GM21737 (cell line): ENCODE measurements around the gene ACE.

Experiments
- ATAC-seq: cut with Tn5 transposase; IDR thresholded peaks from one replicate; pipeline ENCODE4 v1.9.1; 2021; ENCODE audit warnings: mild to moderate bottlenecking, moderate library complexity; ENCODE audit not compliant: unreplicated experiment

Gene ACE

DNA sequence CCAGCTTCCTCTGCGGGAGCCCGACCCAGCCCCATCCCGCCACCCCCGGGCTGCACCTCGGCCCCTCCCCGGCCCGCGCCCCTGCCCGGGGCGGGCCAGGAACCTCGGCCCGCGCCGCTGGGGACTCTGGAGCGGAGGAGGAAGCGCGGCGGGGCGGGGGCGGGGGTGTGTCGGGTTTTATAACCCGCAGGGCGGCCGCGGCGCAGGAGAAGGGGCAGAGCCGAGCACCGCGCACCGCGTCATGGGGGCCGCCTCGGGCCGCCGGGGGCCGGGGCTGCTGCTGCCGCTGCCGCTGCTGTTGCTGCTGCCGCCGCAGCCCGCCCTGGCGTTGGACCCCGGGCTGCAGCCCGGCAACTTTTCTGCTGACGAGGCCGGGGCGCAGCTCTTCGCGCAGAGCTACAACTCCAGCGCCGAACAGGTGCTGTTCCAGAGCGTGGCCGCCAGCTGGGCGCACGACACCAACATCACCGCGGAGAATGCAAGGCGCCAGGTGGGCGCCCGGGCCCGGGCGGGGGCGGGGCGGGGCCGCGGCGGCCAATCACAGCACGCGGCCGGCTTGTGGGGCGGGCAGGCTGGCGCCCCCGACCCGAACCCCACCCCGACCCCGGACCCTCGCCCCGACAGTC is at the start of gene ACE:
Gene ACE (plus strand): TSS at position 208 of the 626 bp plus-strand sequence. CDS start 34 bp downstream, at position 242.
- no peak for ATAC-seq

GRCh38 chr17:63429766-63430165 is 47.1 kb upstream of the ACE start:
- no peak for ATAC-seq

DNA sequence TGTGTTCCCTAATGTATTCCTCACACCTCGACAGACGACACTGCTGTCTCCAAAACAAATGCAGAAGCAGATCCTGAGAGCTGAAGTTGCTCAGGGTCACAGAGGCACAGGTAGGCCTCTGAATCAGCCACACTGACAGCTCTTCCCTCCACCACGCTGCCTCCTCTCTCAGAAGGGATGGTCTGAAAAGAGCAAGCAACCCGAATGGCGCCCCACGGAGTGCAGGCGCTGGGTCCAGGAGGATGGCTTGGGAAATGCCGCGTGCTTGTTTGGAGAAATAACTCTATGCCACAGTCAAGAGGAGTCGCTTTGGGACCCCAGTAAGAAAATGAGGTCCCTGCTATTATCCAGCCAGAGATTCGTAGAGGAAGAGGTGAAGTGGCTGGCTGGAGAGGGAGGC is 46.6 kb upstream of the ACE start:
- no peak for ATAC-seq

DNA sequence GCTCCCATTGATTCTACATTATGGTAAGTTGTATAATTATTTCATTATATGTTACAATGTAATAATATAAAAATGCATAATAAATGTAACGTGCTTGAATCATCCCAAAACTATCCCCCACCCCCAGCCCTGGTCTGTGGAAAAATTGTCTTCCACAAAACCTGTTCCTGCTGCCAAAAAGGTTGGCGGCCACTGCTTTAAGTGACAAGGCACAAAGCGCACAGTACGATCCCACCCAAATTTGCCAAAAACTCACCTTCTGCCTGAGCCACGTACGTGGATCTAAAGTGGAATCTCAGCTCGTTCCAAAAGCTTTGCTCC is 45.3 kb upstream of the ACE start:
- no peak for ATAC-seq

DNA sequence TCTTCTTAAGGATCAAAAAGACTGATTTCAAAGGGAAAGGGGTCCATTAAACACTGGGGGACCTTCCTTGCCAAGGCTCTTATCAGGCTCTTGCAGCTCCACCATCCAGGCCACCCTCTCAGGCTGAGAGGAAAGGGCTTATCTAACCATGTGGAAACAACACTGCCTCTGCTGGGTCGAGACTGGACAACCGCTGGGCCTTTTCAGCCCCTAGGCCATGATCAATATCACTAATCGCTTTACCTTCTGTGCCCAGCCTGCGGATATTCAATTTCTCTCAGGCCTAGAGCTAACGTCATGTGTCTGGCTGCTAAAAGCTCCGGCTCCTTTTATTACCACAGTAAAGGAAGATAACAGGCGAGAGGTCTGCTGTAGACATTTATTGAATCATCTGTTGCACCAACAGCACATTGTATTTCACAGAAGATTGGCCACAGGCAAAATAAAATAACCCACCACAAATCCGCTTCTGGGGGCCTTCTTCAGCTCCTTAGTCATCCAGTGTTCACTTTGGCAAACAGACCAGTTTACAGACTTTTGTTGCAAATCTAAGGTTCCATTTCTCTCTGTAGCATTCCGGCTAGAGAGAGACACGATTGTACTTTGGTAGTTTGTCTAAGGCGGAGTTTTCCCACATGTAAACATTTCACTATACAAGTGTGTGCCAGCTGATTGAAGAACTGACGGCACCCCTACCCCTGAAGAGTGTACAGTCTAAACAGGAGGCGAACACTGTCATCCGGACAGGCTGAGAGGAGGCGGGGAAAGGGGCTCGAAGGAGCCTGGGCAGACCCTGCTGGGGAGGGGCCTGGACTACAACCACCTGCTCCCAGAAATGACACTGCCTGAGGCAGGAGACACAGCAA is 44.7 kb upstream of the ACE start:
- no peak for ATAC-seq

DNA sequence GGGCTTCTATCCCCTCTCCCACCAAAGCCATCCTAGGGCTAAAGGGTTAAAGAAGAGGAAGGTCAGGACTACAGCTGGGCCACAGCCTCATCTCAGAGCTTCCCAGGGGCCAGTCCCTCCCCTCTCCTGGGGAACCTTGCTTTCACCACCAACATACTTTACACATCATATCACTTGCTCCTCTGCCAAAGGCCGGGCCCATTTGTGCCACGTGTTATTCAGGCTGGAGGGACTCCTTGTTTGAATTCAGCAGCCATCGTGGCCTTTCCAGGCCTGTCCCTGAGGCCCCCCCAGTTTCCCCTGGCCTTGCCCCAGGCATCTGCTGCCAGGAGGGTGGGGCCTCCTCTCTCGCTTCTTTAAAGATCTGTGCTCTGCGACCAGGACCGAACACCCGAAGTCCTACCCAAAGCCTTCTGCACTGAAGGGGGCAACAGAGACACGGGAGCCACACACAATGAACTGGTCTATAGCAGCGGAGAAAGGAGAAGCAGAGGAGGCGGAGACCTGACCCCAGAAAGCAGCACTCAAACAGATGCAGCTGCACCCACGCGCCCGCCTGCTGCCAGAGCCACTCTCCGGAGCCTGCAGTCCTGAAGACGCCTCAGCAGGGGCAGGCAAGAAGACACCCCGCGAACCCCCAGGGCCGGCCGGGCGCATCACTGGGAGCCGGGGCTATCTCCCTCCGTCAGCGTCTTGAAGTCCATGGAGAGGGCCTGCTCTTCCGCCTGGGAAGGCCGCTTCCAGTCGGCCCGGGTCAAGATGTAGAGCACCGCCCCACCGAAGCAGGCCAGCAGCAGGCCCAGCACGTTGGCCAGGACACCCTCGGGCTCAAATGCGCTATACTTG is 42.9 kb upstream of the ACE start:
- no peak for ATAC-seq

GRCh38 chr17:63434951-63435571 is 41.8 kb upstream of the ACE start:
- no peak for ATAC-seq

DNA sequence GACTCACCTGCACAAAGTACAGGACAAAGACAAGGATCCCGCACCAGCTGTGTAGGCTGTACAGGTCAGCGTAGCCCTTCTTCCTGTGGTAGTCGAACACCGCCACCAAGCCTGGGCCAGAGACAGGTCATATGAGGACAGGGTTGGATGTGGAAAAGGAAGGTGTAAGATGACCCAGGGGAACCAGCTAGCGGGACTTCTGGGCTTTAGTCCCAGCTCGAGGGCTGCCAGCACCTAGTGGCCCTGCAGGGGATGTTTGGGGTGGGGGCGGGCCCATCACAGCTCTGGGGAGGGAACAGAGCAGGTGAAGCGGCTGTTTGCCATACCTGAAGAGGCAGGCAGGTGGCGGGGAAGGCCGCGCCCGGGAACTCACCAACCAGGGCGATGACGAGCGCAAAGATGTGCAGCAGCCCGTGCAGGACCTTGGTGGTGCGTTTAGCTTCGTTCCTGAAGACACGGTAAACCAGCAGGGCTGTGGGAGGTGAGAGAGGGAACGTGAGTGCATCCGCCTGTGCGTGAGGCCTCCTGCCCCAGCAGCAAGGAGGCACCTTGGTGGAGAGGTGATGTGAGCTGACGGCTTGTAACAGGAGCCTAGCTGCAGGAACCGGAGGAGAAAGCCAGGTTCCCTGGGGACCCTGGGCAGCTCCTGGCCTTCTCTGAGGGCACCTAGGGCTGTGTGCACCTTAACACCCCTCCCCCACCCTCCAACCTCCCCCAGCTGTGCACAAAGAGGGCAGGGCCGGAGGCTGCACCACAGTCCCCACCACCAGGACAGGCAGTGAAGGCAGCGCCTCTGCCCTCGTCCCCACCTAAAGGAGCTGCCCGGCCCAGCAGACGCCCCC is 41.0 kb upstream of the ACE start:
- no peak for ATAC-seq

- ATAC-seq, result no peak
These were observed 40.2 kb upstream of the ACE start for GRCh38 chr17:63436523-63437110.

DNA sequence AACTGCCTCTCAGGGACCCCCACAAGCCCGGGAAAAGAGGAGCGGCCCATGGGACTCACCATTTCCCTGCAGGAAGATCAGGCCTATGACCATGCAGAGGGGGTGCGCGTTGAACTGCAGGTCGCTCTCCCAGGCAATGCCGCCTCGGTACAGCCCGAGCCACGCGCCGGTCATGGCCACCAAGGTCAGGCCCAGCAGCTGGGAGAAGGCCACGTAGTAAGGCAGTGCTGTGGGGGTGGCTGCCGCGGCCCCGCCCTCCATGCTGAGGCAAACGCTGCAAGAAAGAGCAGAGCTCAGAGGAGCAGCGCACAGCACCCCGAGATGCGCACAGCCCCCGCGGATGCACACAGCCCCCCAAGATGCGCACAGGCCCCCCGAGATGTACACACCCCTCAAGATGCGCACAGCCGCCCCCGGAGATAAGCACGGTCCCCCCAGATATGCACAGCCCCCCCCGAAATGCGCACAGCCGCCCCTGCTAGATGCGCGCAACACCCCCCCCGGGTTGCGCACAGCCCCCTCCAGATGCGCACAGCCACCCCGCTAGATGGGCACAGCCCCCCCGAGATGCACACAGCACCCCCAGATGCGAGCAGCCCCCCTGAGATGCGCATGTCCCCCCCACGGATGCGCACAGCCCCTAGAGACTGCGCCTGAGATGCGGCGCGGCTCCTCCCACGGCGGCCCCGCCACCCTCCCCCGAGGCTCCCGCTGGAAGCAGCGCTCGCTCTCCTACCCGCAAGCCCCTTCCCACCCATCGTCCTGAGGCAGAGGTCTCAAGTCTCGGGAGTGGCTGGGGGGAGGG is 39.4 kb upstream of the ACE start:
- no peak for ATAC-seq

GRCh38 chr17:63438092-63439051 is 38.5 kb upstream of the ACE start:
- no peak for ATAC-seq

GRCh38 chr17:63439687-63440086 is 37.2 kb upstream of the ACE start:
- ATAC-seq, result no peak

DNA sequence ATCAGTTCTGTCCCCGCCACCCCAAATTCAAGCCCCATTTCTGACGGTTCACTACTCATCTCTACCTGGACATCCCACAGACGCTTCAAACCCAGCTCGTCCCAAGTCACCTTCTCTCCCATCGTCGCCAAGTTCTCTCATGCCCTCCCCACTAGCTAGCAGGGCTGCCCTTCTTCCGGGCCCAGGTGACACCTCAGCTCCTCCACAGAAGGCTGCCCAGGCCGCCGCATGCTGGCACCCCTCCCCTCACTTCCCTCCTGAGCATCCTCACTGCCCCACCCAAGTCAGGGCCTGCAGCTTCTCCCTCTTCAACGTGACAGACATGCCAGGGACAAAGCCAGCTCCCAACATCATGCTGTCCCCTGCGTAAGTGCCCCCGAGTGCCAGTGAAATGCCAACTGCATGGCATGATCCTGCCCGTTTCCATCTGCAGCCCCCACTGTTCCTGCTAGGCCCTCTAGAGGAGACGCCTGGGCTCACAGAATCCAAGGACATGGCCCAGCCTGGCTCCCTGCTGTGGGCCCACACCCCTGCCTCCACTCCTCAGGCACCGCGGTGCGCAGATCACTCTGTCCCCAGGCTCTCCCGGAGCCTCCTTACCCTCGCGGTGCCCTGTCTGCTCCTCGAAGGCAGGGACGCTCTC is 36.6 kb upstream of the ACE start:
- ATAC-seq, result no peak

- ATAC-seq, result no peak
These were observed 36.0 kb upstream of the ACE start for GRCh38 chr17:63440770-63441335.

GRCh38 chr17:63441654-63442053 is 35.2 kb upstream of the ACE start:
- no peak for ATAC-seq

DNA sequence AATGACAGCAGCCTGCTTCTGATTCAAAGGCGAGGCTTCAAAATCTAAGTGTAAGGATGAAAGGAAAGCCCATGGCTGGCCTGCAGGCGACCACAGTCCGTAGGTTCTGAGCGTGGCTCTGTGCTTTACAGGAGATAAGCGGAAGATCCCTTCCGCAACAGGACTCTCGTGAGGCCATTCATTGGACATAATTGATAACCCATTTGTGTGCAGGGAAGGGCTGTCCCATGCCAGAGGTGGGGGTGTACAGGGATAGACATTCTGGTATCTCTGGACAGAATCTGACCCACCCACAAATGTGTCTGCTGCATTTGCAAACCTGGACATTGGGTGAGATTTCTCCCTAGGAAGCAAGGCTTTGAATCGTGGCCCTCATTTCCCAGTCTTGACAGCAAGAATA is 34.8 kb upstream of the ACE start:
- no peak for ATAC-seq

GRCh38 chr17:63442549-63443035 is 34.3 kb upstream of the ACE start:
- ATAC-seq, result no peak
